ENCODE measurements around the gene CGNL1.

DNA sequence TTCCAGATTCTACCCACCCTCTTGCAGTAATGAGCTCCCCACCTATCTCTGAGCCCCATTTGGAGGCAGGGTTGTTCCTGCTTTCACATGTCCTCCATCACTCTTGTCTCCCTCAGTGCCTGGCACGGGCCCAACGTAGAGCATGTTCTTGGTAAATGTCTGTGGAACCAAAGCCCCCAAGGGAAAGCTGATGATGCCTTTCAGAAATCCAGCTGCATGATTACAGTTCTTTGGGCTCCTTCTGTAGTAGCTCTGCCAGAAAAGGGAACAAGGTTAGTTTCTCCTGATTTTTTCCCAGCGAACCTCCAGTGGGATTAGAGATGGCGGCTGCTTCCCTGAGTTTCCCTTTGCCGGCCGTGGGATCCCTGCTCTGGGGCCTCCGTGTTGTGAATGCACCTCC, 39.3 kb downstream of the CGNL1 start:
- no peak for TF ChIP-seq CTCF (IDR thresholded peaks at IDR 0.05; ENCODE audit: low read length)
- TF ChIP-seq EZH2phosphoT487 (IDR thresholded peaks at IDR 0.05; ENCODE audit: low read length): no peak
- TF ChIP-seq EZH2 (optimal IDR thresholded peaks at IDR 0.05; ENCODE audit: low read depth, low read length): no peak
